ENCODE results near the gene FANK1.
"Not testable (repeated sequence)": the region's sequence is repeated elsewhere in the genome, so short reads cannot be mapped to it uniquely, and the experiment has no call there.

FANK1 gene

DNA sequence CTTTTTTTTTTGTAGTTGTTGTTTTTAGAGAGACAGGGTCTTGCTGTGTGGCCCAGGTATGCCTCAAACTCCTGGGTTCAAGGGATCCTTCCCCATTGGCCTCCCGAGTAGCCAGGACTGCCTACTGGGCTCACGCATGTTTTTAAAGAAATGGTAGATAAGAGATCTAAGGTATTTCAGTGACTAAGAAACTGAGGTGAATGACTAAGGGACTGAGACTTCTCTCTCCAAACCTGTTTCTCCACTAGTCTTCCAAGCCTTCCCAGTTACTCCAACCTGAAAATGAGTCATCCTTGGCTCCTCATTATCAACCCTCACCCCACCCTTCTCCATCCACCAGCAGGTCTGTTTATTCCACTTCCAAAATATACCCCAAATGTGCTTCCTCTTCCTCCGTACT, 4.6 kb downstream of the FANK1 start:
- not testable (repeated sequence) for H3K4me3 ChIP-seq (ENCODE audit: low read depth, low read length)

- not testable (repeated sequence) for H3K4me3 ChIP-seq (ENCODE audit: low read depth, low read length)
Measured at GRCh38 chr10:125903135-125903640, 6.8 kb downstream of the FANK1 start.

DNA sequence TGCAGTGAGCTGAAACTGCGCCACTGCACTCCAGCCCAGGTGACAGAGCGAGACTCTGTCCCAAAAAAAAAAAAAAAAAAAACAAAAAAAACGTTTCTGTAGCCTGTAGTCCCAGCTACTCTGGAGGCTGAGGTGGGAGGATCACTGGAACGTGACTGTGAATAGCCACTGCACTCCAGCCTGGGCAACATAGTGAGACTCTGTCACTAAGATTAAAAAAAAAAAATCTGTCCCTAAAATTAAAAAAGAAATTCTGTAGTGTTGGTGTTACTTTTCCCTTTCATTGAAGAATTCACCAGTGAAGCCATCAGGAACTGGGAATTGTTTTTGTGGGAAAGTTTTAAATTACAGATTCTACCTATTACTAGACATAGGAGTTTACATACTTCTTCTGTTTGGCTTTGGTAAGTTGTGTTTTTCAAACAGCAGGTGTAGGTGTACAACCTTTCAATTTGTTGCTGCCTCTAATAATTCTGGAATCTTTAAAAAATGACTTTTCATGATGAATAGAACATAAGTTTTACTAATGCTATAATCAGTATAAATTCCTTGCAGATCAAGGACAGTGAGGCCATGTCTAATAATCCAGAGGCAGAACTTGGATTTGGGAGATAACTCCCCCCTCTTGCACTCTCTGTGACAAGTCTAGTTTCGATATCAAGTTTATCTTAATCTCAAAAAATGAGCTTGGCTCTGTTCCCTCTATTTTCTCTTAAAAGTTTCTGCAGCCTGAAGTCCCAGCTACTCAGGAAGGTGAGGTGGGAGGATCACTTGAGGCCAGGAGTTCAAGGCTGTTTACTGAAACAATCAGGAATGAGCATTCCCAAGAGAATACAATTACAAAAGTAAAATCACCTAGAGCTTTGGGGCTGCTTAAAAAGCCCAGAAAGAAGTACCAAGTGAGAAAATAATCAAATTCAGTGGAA, 9.0 kb downstream of the FANK1 start:
- not testable (repeated sequence) for H3K4me3 ChIP-seq (ENCODE audit: low read depth, low read length)

DNA sequence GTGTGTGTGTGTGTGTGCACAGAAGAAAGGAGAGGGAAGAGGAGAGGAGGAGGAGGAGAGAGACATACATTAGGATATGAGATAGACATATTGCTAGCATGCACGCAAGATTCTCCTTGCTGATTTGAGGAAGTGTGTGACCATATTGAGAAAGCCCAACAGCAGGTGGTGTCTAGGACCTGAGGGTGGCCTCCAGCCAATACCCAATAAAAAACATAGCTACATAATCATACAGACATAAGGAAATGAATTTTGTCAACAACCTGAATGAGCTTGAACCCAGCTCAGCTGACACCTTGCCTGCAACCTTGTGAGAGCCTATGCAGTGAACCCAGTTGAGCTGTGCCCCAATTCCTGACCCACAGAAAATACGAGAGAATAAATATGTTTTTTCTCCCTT, 11.2 kb downstream of the FANK1 start:
- H3K4me3 ChIP-seq (ENCODE audit: low read depth, low read length): not testable (repeated sequence)

DNA sequence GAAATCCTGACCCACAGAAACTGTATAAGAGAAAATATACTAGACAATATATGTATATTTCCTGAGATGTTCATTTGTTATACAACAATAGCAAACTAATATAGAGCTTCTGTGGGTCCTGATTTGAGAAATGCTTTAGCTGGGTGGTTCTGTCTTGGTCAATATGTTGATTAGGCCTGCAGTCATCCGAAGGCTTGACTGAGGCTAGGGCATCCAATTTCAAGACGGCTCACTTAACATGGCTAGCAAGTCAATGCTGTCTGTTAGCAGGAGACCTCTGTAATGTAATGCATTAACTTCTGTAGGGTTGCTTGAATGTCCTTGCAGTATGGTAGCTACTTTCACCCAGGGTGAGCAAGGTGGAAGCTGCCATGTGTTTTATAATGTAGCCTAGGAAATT, 12.4 kb downstream of the FANK1 start:
- not testable (repeated sequence) for H3K4me3 ChIP-seq (ENCODE audit: low read depth, low read length)

- not testable (repeated sequence) for H3K4me3 ChIP-seq (ENCODE audit: low read depth, low read length)
Measured at GRCh38 chr10:125909491-125909890, 13.1 kb downstream of the FANK1 start.

GRCh38 chr10:125911145-125911544, 14.8 kb downstream of the FANK1 start:
- TF ChIP-seq, protein P1, sequence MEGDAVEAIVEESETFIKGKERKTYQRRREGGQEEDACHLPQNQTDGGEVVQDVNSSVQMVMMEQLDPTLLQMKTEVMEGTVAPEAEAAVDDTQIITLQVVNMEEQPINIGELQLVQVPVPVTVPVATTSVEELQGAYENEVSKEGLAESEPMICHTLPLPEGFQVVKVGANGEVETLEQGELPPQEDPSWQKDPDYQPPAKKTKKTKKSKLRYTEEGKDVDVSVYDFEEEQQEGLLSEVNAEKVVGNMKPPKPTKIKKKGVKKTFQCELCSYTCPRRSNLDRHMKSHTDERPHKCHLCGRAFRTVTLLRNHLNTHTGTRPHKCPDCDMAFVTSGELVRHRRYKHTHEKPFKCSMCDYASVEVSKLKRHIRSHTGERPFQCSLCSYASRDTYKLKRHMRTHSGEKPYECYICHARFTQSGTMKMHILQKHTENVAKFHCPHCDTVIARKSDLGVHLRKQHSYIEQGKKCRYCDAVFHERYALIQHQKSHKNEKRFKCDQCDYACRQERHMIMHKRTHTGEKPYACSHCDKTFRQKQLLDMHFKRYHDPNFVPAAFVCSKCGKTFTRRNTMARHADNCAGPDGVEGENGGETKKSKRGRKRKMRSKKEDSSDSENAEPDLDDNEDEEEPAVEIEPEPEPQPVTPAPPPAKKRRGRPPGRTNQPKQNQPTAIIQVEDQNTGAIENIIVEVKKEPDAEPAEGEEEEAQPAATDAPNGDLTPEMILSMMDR (IDR thresholded peaks at IDR 0.05; ENCODE audit: low read depth, low read length): no peak

DNA sequence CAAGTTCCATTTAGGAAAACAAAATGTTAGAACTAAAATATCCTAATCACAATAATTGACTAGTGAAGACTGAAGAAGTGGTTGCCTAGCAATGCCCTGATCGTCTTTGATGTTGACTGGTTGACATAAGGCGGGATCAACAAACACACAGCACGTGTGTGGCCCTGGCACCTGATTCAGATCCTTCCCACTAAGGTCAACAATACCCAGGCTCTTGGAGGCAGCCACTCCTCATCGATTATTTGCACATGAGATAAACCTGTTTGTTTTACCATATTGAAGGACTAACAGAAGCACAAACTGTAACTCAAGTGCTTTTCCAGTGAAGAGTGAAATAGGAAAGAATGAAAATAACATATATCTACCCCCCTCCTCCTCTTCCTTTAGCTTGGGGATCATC, 15.6 kb downstream of the FANK1 start:
- TF ChIP-seq, protein P1 (IDR thresholded peaks at IDR 0.05; ENCODE audit: low read depth, low read length): no peak

More at GRCh38 chr10:125911145-125911544, 14.8 kb downstream of the FANK1 start:
- no peak overlapping the region for H3K4me3 ChIP-seq (ENCODE audit: low read depth, low read length)

DNA sequence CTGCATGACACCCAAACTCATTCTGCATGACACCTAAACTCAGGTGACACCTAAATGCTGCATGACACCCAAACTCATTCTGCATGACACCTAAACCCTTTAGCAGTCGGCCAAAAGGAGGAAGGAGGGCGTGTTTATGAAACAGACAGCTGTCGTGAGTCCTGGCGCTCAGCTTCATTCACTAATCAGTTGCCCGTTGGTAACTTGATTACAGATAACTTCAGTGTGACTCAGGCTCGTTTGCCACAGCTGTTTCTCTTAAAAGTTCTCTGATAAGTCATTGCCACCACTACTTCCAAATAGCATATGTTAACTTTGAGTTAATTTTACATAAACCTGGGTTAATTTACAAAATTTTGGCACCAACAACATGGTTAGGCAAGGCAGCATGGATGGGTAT, 16.9 kb downstream of the FANK1 start:
- H3K4me3 ChIP-seq (ENCODE audit: low read depth, low read length): not testable (repeated sequence)

More for the DNA sequence above, 15.6 kb downstream of the FANK1 start:
- H3K4me3 ChIP-seq (ENCODE audit: low read depth, low read length): no peak overlapping the region

DNA sequence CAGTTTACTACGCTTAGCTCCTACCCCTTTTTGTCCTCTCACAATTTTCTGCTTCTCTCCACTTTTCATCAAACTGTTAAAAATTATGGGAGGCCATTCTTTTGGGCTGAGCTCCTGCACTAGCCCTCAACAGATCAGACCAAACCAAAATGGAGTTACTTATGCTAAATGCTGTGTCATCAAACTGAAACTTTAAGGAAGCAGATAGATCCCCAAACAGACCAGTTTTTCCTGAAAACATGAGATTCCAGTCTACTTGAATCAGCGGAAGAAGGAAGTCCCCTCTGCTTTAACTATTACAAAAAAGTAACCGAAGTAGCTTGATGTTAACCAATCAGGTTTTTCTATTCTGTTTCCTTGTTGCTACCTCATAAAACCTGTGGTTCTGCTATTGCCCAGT, 20.6 kb downstream of the FANK1 start:
- H3K4me3 ChIP-seq (ENCODE audit: low read depth, low read length): no peak overlapping the region
- TF ChIP-seq, protein P1 (IDR thresholded peaks at IDR 0.05; ENCODE audit: low read depth, low read length): no peak

DNA sequence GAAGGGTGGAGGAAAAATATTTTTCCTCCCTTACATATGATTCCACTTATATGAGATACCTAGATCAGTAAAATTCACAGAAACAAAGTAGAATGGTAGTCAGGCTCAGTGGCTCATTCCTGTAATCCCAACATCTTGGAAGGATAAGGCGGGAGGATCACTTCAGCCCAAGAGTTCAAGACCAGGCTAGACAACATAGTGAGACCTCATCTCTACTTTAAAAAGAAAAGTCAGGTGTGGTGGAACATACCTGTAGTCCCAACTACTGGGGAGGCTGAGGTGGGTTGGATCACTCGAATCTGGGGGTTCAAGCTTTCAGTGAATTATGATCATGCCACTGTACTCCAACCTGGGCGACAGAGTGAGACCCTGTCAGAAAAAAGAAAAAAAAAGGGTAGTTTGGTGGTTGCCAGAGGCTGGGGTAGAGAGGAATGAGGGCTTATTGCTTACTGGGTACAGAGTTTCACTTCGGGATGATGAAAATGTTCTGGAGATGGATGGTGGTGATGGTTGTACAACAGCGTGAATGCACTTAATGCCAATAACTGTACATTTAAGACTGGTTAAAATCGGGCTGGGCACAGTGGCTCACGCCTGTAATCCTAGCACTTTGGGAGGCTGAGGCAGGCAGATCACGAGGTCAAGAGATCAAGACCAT, 21.5 kb downstream of the FANK1 start:
- H3K4me3 ChIP-seq (ENCODE audit: low read depth, low read length): not testable (repeated sequence)

DNA sequence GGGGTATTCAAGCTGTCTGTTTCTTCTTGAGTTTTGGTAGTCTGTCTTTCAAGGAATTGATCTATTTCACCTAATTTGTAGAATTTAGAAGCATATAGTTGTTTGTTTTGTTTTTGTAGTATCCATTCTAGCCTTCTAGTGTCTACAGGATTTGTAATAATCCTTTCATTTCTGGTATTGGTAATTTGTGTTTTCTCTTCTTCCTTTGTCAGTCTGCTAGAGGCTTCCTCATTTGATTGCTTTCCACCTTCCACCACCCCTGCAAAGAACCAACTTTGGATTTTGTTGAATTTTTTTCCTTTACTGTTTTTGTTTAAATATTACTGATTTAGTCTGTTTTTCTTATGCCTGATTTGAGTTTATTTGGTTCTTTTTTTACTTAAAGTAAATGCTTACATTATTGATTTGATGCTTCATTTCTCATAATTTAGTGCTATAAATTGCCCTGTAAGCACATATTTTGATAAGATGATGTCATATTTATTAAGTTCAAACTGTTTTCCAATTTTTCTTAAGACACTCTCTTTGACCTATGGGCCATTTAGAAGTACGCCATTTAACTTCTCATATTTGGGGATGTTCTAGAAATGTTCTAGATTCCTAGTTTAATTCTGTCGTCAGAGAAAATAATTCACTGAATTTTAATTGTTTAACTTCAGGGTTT, 25.4 kb downstream of the FANK1 start:
- not testable (repeated sequence) for H3K4me3 ChIP-seq (ENCODE audit: low read depth, low read length)
